Gastrocnemius medialis (tissue), 4 donors: ENCODE data around the gene ADD3. TPM values are rescaled to one million over a fixed set of nuclear protein-coding genes. Genes with fewer than 3 reads are reported as not detected.

Experiments used
- ATAC-seq, 2 donors: fragments of 150-250 bp; one replicate each; pipeline ENCODE4 v1.9.1; 2016
- DNase-seq, 2 donors: peaks; one replicate each; pipeline ENCODE4 v3.0.0-alpha.2; 2019
- H3K27ac ChIP-seq, 4 donors: fragments of 200-600 bp; sonication (generic); 1 replicate in 1 of 4; 2 replicates in 3 of 4; pipeline ENCODE4 v1.5.1; 2016 to 2018; ENCODE audit warnings: mild to moderate bottlenecking in 2 of 4, moderate library complexity in 1 of 4
- H3K27me3 ChIP-seq, 3 donors: fragments of 200-600 bp; sonication (generic) in 2 of 3; 1 replicate in 1 of 3; 2 replicates in 2 of 3; pipeline versions ENCODE4 v1.5.1 to v1.6.0; 2016 to 2019; ENCODE audit warnings: mild to moderate bottlenecking in 1 of 3, moderate library complexity in 1 of 3
- H3K36me3 ChIP-seq, 2 donors: fragments of 200-600 bp; sonication (generic) in 1 of 2; one replicate each; pipeline ENCODE4 v1.5.1; 2017 to 2018
- H3K4me1 ChIP-seq, 2 donors: fragments of 200-600 bp; sonication (generic) in 1 of 2; one replicate each; pipeline ENCODE4 v1.5.1; 2016 to 2017; ENCODE audit warnings: mild to moderate bottlenecking in 2 of 2
- H3K4me3 ChIP-seq, 4 donors: fragments of 200-600 bp; sonication (generic) in 3 of 4; 1 replicate in 1 of 4; 2 replicates in 3 of 4; pipeline ENCODE4 v1.5.1; 2016 to 2019; ENCODE audit warnings: mild to moderate bottlenecking in 2 of 4
- H3K9me3 ChIP-seq, 3 donors: fragments of 200-600 bp; sonication (generic) in 2 of 3; 1 replicate in 1 of 3; 2 replicates in 2 of 3; pipeline ENCODE4 v1.5.1; 2016 to 2019
- CTCF ChIP-seq, 5 experiments: fragments of 450-650 bp in 3 of 5; fragments of 200-600 bp in 2 of 5; sonication (generic) in 2 of 5; IDR thresholded peaks in 4 of 5; conservative IDR thresholded peaks in 1 of 5; 1 replicate in 4 of 5; 2 replicates in 1 of 5; pipeline ENCODE4 v1.5.1; 2016 to 2019; ENCODE audit warnings: antibody characterized with exemption in 5 of 5, mild to moderate bottlenecking in 3 of 5, moderate library complexity in 3 of 5
- POLR2A ChIP-seq, 2 donors: fragments of 450-650 bp; IDR thresholded peaks; one replicate each; pipeline ENCODE4 v1.6.1; 2017; ENCODE audit warnings: antibody characterized with exemption in 2 of 2, mild to moderate bottlenecking in 2 of 2, moderate library complexity in 2 of 2
- in situ Hi-C, 4 donors: fragments of 200-750 bp; cut with MboI; loops; one replicate each; pipeline versions ENCODE4 v1.15.0 to v1.8.0; 2017; ENCODE audit warnings: low sequenced_read_pairs in 4 of 4
- intact Hi-C: fragments of 100-400 bp; cut with DNase I; formaldehyde crosslinking; loops from one replicate; pipeline ENCODE4 v1.15.1; 2023; ENCODE audit warnings: low total_unique reads
- total RNA-seq, 4 donors: library from RNA; depleted of rRNA; stranded (reverse); fragments of >200 nt; gene quantifications; one replicate each; pipeline versions ENCODE4 v1.1.0 to v1.2.3, GENCODE V29; 2016

ADD3 gene
- total RNA-seq, 4 donors from 2014 or later = 16.0 to 31.3 (median 18.4) TPM

GRCh38 chr10:110058212-110058611 is 50.4 kb downstream of the ADD3 start:
- intact Hi-C loops = no loop called here
- Histone ChIP-seq H3K4me1 (peaks cover 0 to 15% of the 10 kb centered on the region in 2 donors), H3K27ac (no peak overlapping the region), H3K36me3 (no peaks in the 10 kb centered on the region), H3K4me3 (no peak overlapping the region), H3K9me3 (no peaks in the 10 kb centered on the region), H3K27me3 (no peaks in the 10 kb centered on the region)
- in situ Hi-C loops = no loop called here
- ATAC-seq (no peak), DNase-seq (no peak)
- no peak for TF ChIP-seq POLR2A (IDR thresholded peaks at IDR 0.05)
- no peak for TF ChIP-seq CTCF (IDR thresholded peaks at IDR 0.05 in 4 of 5, conservative IDR thresholded peaks at IDR 0.05 in 1 of 5)

GRCh38 chr10:110059925-110060324 is 52.1 kb downstream of the ADD3 start:
- Histone ChIP-seq H3K27me3 (no peaks in the 10 kb centered on the region), H3K36me3 (no peaks in the 10 kb centered on the region), H3K4me3 (no peak overlapping the region), H3K4me1 (peaks cover 0 to 15% of the 10 kb centered on the region in 2 donors), H3K9me3 (no peaks in the 10 kb centered on the region), H3K27ac (no peak overlapping the region)
- TF ChIP-seq POLR2A (IDR thresholded peaks at IDR 0.05) = no peak
- TF ChIP-seq CTCF (IDR thresholded peaks at IDR 0.05 in 4 of 5, conservative IDR thresholded peaks at IDR 0.05 in 1 of 5) = no peak
- DNase-seq (no peak), ATAC-seq (no peak)
- in situ Hi-C loops = no loop called here
- intact Hi-C loops = no loop called here

- TF ChIP-seq POLR2A (IDR thresholded peaks at IDR 0.05) = no peak
- TF ChIP-seq CTCF (IDR thresholded peaks at IDR 0.05 in 4 of 5, conservative IDR thresholded peaks at IDR 0.05 in 1 of 5) = no peak
- intact Hi-C loops = no loop called here
- H3K4me3 ChIP-seq = no peak overlapping the region
- in situ Hi-C loops = no loop called here
- no peak for DNase-seq
- peaks cover 0 to 15% of the 10 kb centered on the region in 2 donors for H3K4me1 ChIP-seq
- H3K9me3 ChIP-seq = no peaks in the 10 kb centered on the region
- H3K27ac ChIP-seq = no peak overlapping the region
- no peak for ATAC-seq
- H3K36me3 ChIP-seq = no peaks in the 10 kb centered on the region
- H3K27me3 ChIP-seq = no peaks in the 10 kb centered on the region
Measured at GRCh38 chr10:110061687-110062086, 53.9 kb downstream of the ADD3 start.

- H3K27me3 ChIP-seq = no peaks in the 10 kb centered on the region
- no peaks in the 10 kb centered on the region for H3K36me3 ChIP-seq
- H3K27ac ChIP-seq = no peak overlapping the region
- in situ Hi-C loops = no loop called here
- H3K4me1 ChIP-seq = peaks cover 7 to 23% of the 10 kb centered on the region in 2 donors
- ATAC-seq (no peak), DNase-seq (no peak)
- no peak overlapping the region for H3K4me3 ChIP-seq
- H3K9me3 ChIP-seq = no peaks in the 10 kb centered on the region
- intact Hi-C loops = no loop called here
- no peak for TF ChIP-seq POLR2A (IDR thresholded peaks at IDR 0.05)
- TF ChIP-seq CTCF (IDR thresholded peaks at IDR 0.05 in 4 of 5, conservative IDR thresholded peaks at IDR 0.05 in 1 of 5) = no peak
Measured at GRCh38 chr10:110065269-110065668, 57.5 kb downstream of the ADD3 start.
